Neuronal stem cell (in vitro differentiated cells): ENCODE measurements around the gene CNPY4.

Experiments used
- DNase-seq: peaks from one replicate; pipeline ENCODE4 v3.0.0-alpha.2; 2013; ENCODE audit warnings: low spot score
- H2AFZ ChIP-seq: one replicate; pipeline ENCODE4 v1.6.1; 2013; ENCODE audit warnings: mild to moderate bottlenecking, low read length, inconsistent platforms
- H2AK5ac ChIP-seq: 2 replicates; pipeline ENCODE4 v1.6.1; 2013; ENCODE audit warnings: low read depth, mild to moderate bottlenecking, inconsistent platforms, low read length, moderate library complexity, mixed read lengths
- H2BK120ac ChIP-seq: 2 replicates; pipeline ENCODE4 v1.6.1; 2013; ENCODE audit warnings: low read depth, mild to moderate bottlenecking, inconsistent platforms, low read length, moderate library complexity, mixed read lengths
- H2BK12ac ChIP-seq: one replicate; pipeline ENCODE4 v1.6.1; 2013; ENCODE audit warnings: low read length, inconsistent platforms
- H2BK15ac ChIP-seq: 2 replicates; pipeline ENCODE4 v1.6.1; 2013; ENCODE audit warnings: mild to moderate bottlenecking, low read length, inconsistent platforms, mixed read lengths
- H2BK5ac ChIP-seq: one replicate; pipeline ENCODE4 v1.6.1; 2013; ENCODE audit warnings: inconsistent platforms, mild to moderate bottlenecking, low read length, moderate library complexity
- H3K14ac ChIP-seq: one replicate; pipeline ENCODE4 v1.6.1; 2013; ENCODE audit warnings: low read length, inconsistent platforms
- H3K18ac ChIP-seq: 2 replicates; pipeline ENCODE4 v1.6.1; 2013; ENCODE audit warnings: low read length, inconsistent platforms
- H3K23ac ChIP-seq: 2 replicates; pipeline ENCODE4 v1.6.1; 2013; ENCODE audit warnings: low read depth, mild to moderate bottlenecking, mixed read lengths, low read length, inconsistent platforms; ENCODE audit not compliant: poor library complexity
- H3K27ac ChIP-seq: replicated peaks from 3 replicates; pipeline ENCODE4 v1.5.1; 2013; ENCODE audit warnings: low read length, inconsistent platforms
- H3K27me3 ChIP-seq, 3 experiments: 2 replicates each; pipeline ENCODE4 v1.6.1; 2013; ENCODE audit warnings: low read length in 3 of 3, mild to moderate bottlenecking in 2 of 3, inconsistent platforms in 1 of 3, low read depth in 1 of 3, mixed read lengths in 1 of 3, moderate library complexity in 1 of 3; ENCODE audit not compliant: control insufficient read depth in 3 of 3, insufficient read depth in 3 of 3
- H3K36me3 ChIP-seq, 2 donors: replicated peaks in 1 of 2; 2 replicates each; pipeline ENCODE4 v1.6.1; 2013; ENCODE audit warnings: low read length in 2 of 2; ENCODE audit not compliant: control insufficient read depth in 2 of 2, insufficient read depth in 2 of 2
- H3K4ac ChIP-seq: 2 replicates; pipeline ENCODE4 v1.6.1; 2013; ENCODE audit warnings: inconsistent platforms, mild to moderate bottlenecking, low read length, moderate library complexity
- H3K4me1 ChIP-seq, 2 donors: 1 replicate in 1 of 2; 2 replicates in 1 of 2; pipeline ENCODE4 v1.6.1; 2013; ENCODE audit warnings: low read length in 2 of 2, low read depth in 1 of 2; ENCODE audit not compliant: control insufficient read depth in 2 of 2, insufficient read depth in 1 of 2
- H3K4me2 ChIP-seq: one replicate; pipeline ENCODE4 v1.6.1; 2013; ENCODE audit warnings: mild to moderate bottlenecking, low read length, inconsistent platforms; ENCODE audit not compliant: insufficient read depth, poor library complexity, severe bottlenecking
- H3K4me3 ChIP-seq, 2 donors: 2 replicates each; pipeline ENCODE4 v1.5.1; 2013; ENCODE audit warnings: low read length in 2 of 2, mild to moderate bottlenecking in 2 of 2, inconsistent platforms in 1 of 2, moderate library complexity in 1 of 2
- H3K79me1 ChIP-seq: one replicate; pipeline ENCODE4 v1.6.1; 2013; ENCODE audit warnings: low read depth, mild to moderate bottlenecking, inconsistent platforms, low read length, moderate library complexity
- H3K9ac ChIP-seq: one replicate; pipeline ENCODE4 v1.6.1; 2013; ENCODE audit warnings: mild to moderate bottlenecking, low read depth, low read length, inconsistent platforms; ENCODE audit not compliant: poor library complexity
- H3K9me3 ChIP-seq, 2 donors: replicated peaks in 1 of 2; 2 replicates each; pipeline versions ENCODE3 to v1.6.1; 2013; ENCODE audit warnings: low read length in 2 of 2, mild to moderate bottlenecking in 2 of 2, inconsistent platforms in 1 of 2, low read depth in 1 of 2, mixed read lengths in 1 of 2, moderate library complexity in 1 of 2; ENCODE audit not compliant: control insufficient read depth in 2 of 2, insufficient read depth in 1 of 2
- H4K8ac ChIP-seq: one replicate; pipeline ENCODE4 v1.6.1; 2013; ENCODE audit warnings: low read depth, mild to moderate bottlenecking, inconsistent platforms, low read length, moderate library complexity
- H4K91ac ChIP-seq: one replicate; pipeline ENCODE4 v1.6.1; 2013; ENCODE audit warnings: low read length, low read depth, mild to moderate bottlenecking, inconsistent platforms; ENCODE audit not compliant: poor library complexity
- WGBS, 2 donors: extraction: QIAGEN DNeasy Blood & Tissue Kit; methylation state at CpG; one replicate each; pipeline ENCODE4 v1.1.7; 2013; ENCODE audit warnings: missing lambda C conversion rate in 2 of 2, mixed read lengths in 1 of 2; ENCODE audit not compliant: insufficient read length in 2 of 2, insufficient replicate concordance in 1 of 2; ENCODE audit errors: extremely low coverage in 2 of 2; 5-methylcytosine and 5-hydroxymethylcytosine counted together

Gene CNPY4

GRCh38 chr7:100119970-100120732, 717 bp downstream of the CNPY4 start:
- peaks cover 2% of the 10 kb centered on the region for H3K79me1 ChIP-seq
- WGBS, 2 donors, result no CpG with 5 or more reads among the region's 19 CpGs
- peak overlapping the region; percentile 79 for H2AFZ ChIP-seq
- H3K27ac ChIP-seq, result peak overlapping the region; percentile 60
- no peak overlapping the region for H2AK5ac ChIP-seq
- no peak for DNase-seq
- peak overlapping the region; percentile 9 for H4K91ac ChIP-seq
- H3K9ac ChIP-seq, result peak overlapping the region; percentile 86
- H2BK120ac ChIP-seq, result no peak overlapping the region
- H3K14ac ChIP-seq, result no peak overlapping the region
- peaks cover 6 to 23% of the 10 kb centered on the region in 2 donors for H3K36me3 ChIP-seq
- H3K18ac ChIP-seq, result peak overlapping the region; percentile 38
- no peaks in the 10 kb centered on the region for H3K27me3 ChIP-seq
- H3K4ac ChIP-seq, result no peak overlapping the region
- no peak overlapping the region for H2BK12ac ChIP-seq
- H3K4me1 ChIP-seq, result peaks cover 4 to 5% of the 10 kb centered on the region in 2 donors
- peak overlapping the region; percentile 89 for H3K4me2 ChIP-seq
- no peaks in the 10 kb centered on the region for H3K9me3 ChIP-seq
- no peak overlapping the region for H4K8ac ChIP-seq
- H2BK15ac ChIP-seq, result no peak overlapping the region
- H3K23ac ChIP-seq, result peak overlapping the region; percentile 51
- peak overlapping the region; percentile 62 to 91 for H3K4me3 ChIP-seq
- H2BK5ac ChIP-seq, result peak overlapping the region; percentile 15

- H3K9me3 ChIP-seq, result no peaks in the 10 kb centered on the region
Measured at GRCh38 chr7:100120733-100121036, 1.3 kb downstream of the CNPY4 start.

DNA sequence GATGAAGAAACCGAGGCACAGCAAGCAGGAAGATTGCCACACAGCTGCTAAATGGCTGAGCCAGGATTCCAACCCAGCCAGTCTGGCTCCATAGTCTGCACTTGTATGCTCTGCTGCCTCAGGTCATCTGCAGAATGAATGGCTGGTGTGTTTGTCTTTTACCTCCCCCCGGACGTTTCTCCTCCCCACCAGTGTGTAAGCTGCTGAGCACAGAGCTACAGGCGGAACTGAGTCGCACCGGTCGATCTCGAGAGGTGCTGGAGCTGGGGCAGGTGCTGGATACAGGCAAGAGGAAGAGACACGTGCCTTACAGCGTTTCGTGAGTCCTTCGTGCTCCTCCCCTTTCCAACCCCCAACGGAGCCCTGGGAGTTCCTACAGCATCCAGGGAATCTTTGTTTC, 2.6 kb downstream of the CNPY4 start:
- H3K4me1 ChIP-seq, result peaks cover 4 to 7% of the 10 kb centered on the region in 2 donors
- H2AFZ ChIP-seq, result no peak overlapping the region
- H2BK12ac ChIP-seq, result no peak overlapping the region
- H3K4me3 ChIP-seq, result no peak overlapping the region
- H3K79me1 ChIP-seq, result peaks cover 4% of the 10 kb centered on the region
- H2AK5ac ChIP-seq, result no peak overlapping the region
- H2BK5ac ChIP-seq, result no peak overlapping the region
- H3K4ac ChIP-seq, result no peak overlapping the region
- no peak overlapping the region for H3K4me2 ChIP-seq
- H3K14ac ChIP-seq, result no peak overlapping the region
- H3K18ac ChIP-seq, result no peak overlapping the region
- no peak overlapping the region for H3K27ac ChIP-seq
- H3K9ac ChIP-seq, result no peak overlapping the region
- H3K23ac ChIP-seq, result no peak overlapping the region
- no peaks in the 10 kb centered on the region for H3K27me3 ChIP-seq
- no peak for DNase-seq
- no peak overlapping the region for H4K8ac ChIP-seq
- H4K91ac ChIP-seq, result no peak overlapping the region
- WGBS, 2 donors, result no CpG with 5 or more reads among the region's 13 CpGs
- H2BK120ac ChIP-seq, result no peak overlapping the region
- H3K36me3 ChIP-seq, result peaks cover 4 to 22% of the 10 kb centered on the region in 2 donors
- no peaks in the 10 kb centered on the region for H3K9me3 ChIP-seq
- H2BK15ac ChIP-seq, result no peak overlapping the region

More at GRCh38 chr7:100120733-100121036, 1.3 kb downstream of the CNPY4 start:
- Histone ChIP-seq H4K91ac (no peak overlapping the region), H3K9ac (no peak overlapping the region), H2AFZ (peak overlapping the region; percentile 79), H2BK15ac (no peak overlapping the region), H3K79me1 (peaks cover 4% of the 10 kb centered on the region), H3K27me3 (no peaks in the 10 kb centered on the region), H3K36me3 (peaks cover 6 to 25% of the 10 kb centered on the region in 2 donors), H4K8ac (no peak overlapping the region), H2AK5ac (no peak overlapping the region), H3K14ac (no peak overlapping the region), H2BK5ac (no peak overlapping the region), H2BK12ac (no peak overlapping the region), H3K4me3 (peak overlapping the region in 1 of 2 donors; percentile 62), H3K4ac (no peak overlapping the region), H2BK120ac (no peak overlapping the region), H3K4me2 (peak overlapping the region; percentile 89), H3K18ac (no peak overlapping the region), H3K23ac (no peak overlapping the region), H3K4me1 (peaks cover 4 to 5% of the 10 kb centered on the region in 2 donors), H3K27ac (no peak overlapping the region)
- DNase-seq, result no peak
- WGBS, 2 donors, result no CpG with 5 or more reads among the region's 1 CpG

DNA sequence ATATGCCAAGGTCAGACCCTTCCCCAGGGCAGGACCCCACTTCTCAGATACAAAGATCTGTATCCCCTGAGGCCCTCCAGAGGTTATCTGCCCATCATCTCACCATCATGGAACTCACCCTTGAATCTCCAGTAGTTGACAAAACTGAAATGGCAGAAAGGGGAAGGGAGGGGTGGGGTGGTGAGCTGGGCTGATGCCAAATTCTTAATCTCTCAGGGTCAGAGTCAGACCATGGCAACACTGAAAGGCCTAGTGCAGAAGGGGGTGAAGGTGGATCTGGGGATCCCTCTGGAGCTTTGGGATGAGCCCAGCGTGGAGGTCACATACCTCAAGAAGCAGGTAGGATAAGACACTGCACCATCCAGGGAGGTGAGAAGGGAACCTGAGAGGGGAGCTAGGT, 3.1 kb downstream of the CNPY4 start:
- Histone ChIP-seq H3K27me3 (peaks cover 0 to under 1% (median 0%) of the 10 kb centered on the region in 3 experiments), H3K9me3 (no peaks in the 10 kb centered on the region), H3K4me3 (no peak overlapping the region), H4K91ac (no peak overlapping the region), H2AK5ac (no peak overlapping the region), H2BK15ac (no peak overlapping the region), H2AFZ (no peak overlapping the region), H3K18ac (no peak overlapping the region), H3K9ac (no peak overlapping the region), H3K36me3 (peaks cover 4 to 22% of the 10 kb centered on the region in 2 donors), H2BK5ac (no peak overlapping the region), H2BK12ac (no peak overlapping the region), H3K14ac (no peak overlapping the region), H2BK120ac (no peak overlapping the region), H3K27ac (no peak overlapping the region), H3K4me1 (peaks cover 4 to 7% of the 10 kb centered on the region in 2 donors), H3K79me1 (peaks cover 4% of the 10 kb centered on the region), H3K23ac (no peak overlapping the region), H3K4ac (no peak overlapping the region), H3K4me2 (no peak overlapping the region), H4K8ac (no peak overlapping the region)
- WGBS, 2 donors, result no CpG with 5 or more reads among the region's 1 CpG
- no peak for DNase-seq
